ENCODE results near the gene RAB31.

Gene RAB31

GRCh38 chr18:9860682-9861081, 152.6 kb downstream of the RAB31 start:
- DNase-seq (ENCODE audit: low read depth in 2 of 2, low spot score in 1 of 2), result no peak

- DNase-seq (ENCODE audit: low read depth in 2 of 2, low spot score in 1 of 2), result no peak
These were observed 153.1 kb downstream of the RAB31 start for GRCh38 chr18:9861157-9861556.

- DNase-seq (ENCODE audit: low read depth in 2 of 2, low spot score in 1 of 2), result no peak
These were observed 153.8 kb downstream of the RAB31 start for GRCh38 chr18:9861933-9862332.

- no peak for DNase-seq (ENCODE audit: low read depth in 2 of 2, low spot score in 1 of 2)
These were observed 154.6 kb downstream of the RAB31 start for GRCh38 chr18:9862686-9863085.

GRCh38 chr18:9863282-9863681, 155.2 kb downstream of the RAB31 start:
- DNase-seq (ENCODE audit: low read depth in 2 of 2, low spot score in 1 of 2), result no peak

- DNase-seq (ENCODE audit: low read depth in 2 of 2, low spot score in 1 of 2), result no peak
These were observed 157.8 kb downstream of the RAB31 start for GRCh38 chr18:9865764-9866490.

GRCh38 chr18:9866627-9867026, 158.5 kb downstream of the RAB31 start:
- no peak for DNase-seq (ENCODE audit: low read depth in 2 of 2, low spot score in 1 of 2)

GRCh38 chr18:9867071-9867594, 159.0 kb downstream of the RAB31 start:
- no peak for DNase-seq (ENCODE audit: low read depth in 2 of 2, low spot score in 1 of 2)

GRCh38 chr18:9868857-9869714, 161.0 kb downstream of the RAB31 start:
- DNase-seq (ENCODE audit: low read depth in 2 of 2, low spot score in 1 of 2), result no peak

GRCh38 chr18:9869715-9870430, 161.8 kb downstream of the RAB31 start:
- DNase-seq (ENCODE audit: low read depth in 2 of 2, low spot score in 1 of 2), result no peak

- no peak for DNase-seq (ENCODE audit: low read depth in 2 of 2, low spot score in 1 of 2)
These were observed 162.4 kb downstream of the RAB31 start for GRCh38 chr18:9870431-9871008.

GRCh38 chr18:9871244-9871746, 163.2 kb downstream of the RAB31 start:
- no peak for DNase-seq (ENCODE audit: low read depth in 2 of 2, low spot score in 1 of 2)

GRCh38 chr18:9872823-9873222, 164.7 kb downstream of the RAB31 start:
- no peak for DNase-seq (ENCODE audit: low read depth in 2 of 2, low spot score in 1 of 2)

- DNase-seq (ENCODE audit: low read depth in 2 of 2, low spot score in 1 of 2), result no peak
These were observed 166.6 kb downstream of the RAB31 start for GRCh38 chr18:9874728-9875127.

GRCh38 chr18:9876212-9876866, 168.2 kb downstream of the RAB31 start:
- no peak for DNase-seq (ENCODE audit: low read depth in 2 of 2, low spot score in 1 of 2)

- no peak for DNase-seq (ENCODE audit: low read depth in 2 of 2, low spot score in 1 of 2)
These were observed 169.0 kb downstream of the RAB31 start for GRCh38 chr18:9876867-9877654.

GRCh38 chr18:9877655-9878014, 169.5 kb downstream of the RAB31 start:
- DNase-seq (ENCODE audit: low read depth in 2 of 2, low spot score in 1 of 2), result no peak

GRCh38 chr18:9878095-9878494, 170.0 kb downstream of the RAB31 start:
- DNase-seq (ENCODE audit: low read depth in 2 of 2, low spot score in 1 of 2), result no peak

- DNase-seq (ENCODE audit: low read depth in 2 of 2, low spot score in 1 of 2), result no peak
These were observed 170.7 kb downstream of the RAB31 start for GRCh38 chr18:9878783-9879242.

GRCh38 chr18:9884090-9884489, 176.0 kb downstream of the RAB31 start:
- DNase-seq (ENCODE audit: low read depth in 2 of 2, low spot score in 1 of 2), result no peak
